Upper lobe of left lung (tissue), 4 donors: ENCODE measurements around the gene CD2AP.

Experiments
- CTCF ChIP-seq, 6 experiments: fragments of 450-650 bp in 4 of 6; fragments of 200-600 bp in 2 of 6; sonication (generic) in 2 of 6; IDR thresholded peaks; one replicate each; pipeline ENCODE4 v1.5.1; 2016 to 2019; ENCODE audit warnings: antibody characterized with exemption in 6 of 6
- EP300 ChIP-seq, 4 donors: sonication (generic); formaldehyde crosslinking; IDR thresholded peaks; one replicate each; pipeline ENCODE4 v1.5.1; 2017; ENCODE audit warnings: antibody characterized with exemption in 4 of 4, control low read depth in 2 of 4
- POLR2A ChIP-seq, 4 donors: fragments of 450-650 bp; IDR thresholded peaks; one replicate each; pipeline ENCODE4 v1.5.1; 2016 to 2017; ENCODE audit warnings: antibody characterized with exemption in 4 of 4, mild to moderate bottlenecking in 2 of 4

GRCh38 chr6:47434372-47435253, 43.0 kb upstream of the CD2AP start:
- TF ChIP-seq POLR2A (IDR thresholded peaks at IDR 0.05) (no peak), CTCF (IDR thresholded peaks at IDR 0.05) (no peak), EP300 (IDR thresholded peaks at IDR 0.05) (no peak)
